Activated naive CD8-positive, alpha-beta T cell treated with anti-CD3 and anti-CD28 coated beads, Interleukin-2, amount 50 U/mL, for 24 hours (primary cell): ENCODE measurements around the gene PIK3CD.
A peak's percentile ranks its signal among the peaks of the same experiment; 100 is the strongest.
"Not testable (repeated sequence)": the region's sequence is repeated elsewhere in the genome, so short reads cannot be mapped to it uniquely, and the experiment has no call there.

Experiments used
- ATAC-seq: fragments of 150-1000 bp; cut with Tn5 transposase; one replicate; pipeline ENCODE4 v1.10.0; 2021
- DNase-seq: peaks from one replicate; pipeline ENCODE4 v3.0.0; 2021
- H3K27ac Mint-ChIP-seq: one replicate; pipeline ENCODE4 v1.8.0; 2021; ENCODE audit warnings: mild to moderate bottlenecking, mixed read lengths
- H3K27me3 Mint-ChIP-seq: one replicate; pipeline ENCODE4 v1.8.0; 2021; ENCODE audit warnings: mixed read lengths
- H3K36me3 Mint-ChIP-seq: one replicate; pipeline ENCODE4 v1.8.0; 2021; ENCODE audit warnings: low read depth, mixed read lengths
- H3K4me1 Mint-ChIP-seq: one replicate; pipeline ENCODE4 v1.8.0; 2021; ENCODE audit warnings: mixed read lengths
- H3K4me3 Mint-ChIP-seq: one replicate; pipeline ENCODE4 v1.8.0; 2021; ENCODE audit warnings: mild to moderate bottlenecking, moderate library complexity, mixed read lengths
- H3K9me3 Mint-ChIP-seq: one replicate; pipeline ENCODE4 v1.8.0; 2021; ENCODE audit warnings: mixed read lengths

PIK3CD gene

GRCh38 chr1:9655836-9656235, 4.3 kb downstream of the PIK3CD start:
- Mint-ChIP-seq H3K4me1 (peaks cover 82% of the 10 kb centered on the region), H3K36me3 (peaks cover 31% of the 10 kb centered on the region), H3K27ac (peak overlapping the region; percentile 99), H3K4me3 (peak overlapping the region; percentile 89), H3K27me3 (no peaks in the 10 kb centered on the region), H3K9me3 (no peaks in the 10 kb centered on the region)
- ATAC-seq (no peak), DNase-seq (no peak)

- Mint-ChIP-seq H3K4me3 (peak overlapping the region; percentile 48), H3K4me1 (peaks cover 87% of the 10 kb centered on the region), H3K27ac (peak overlapping the region; percentile 99), H3K9me3 (no peaks in the 10 kb centered on the region), H3K36me3 (peaks cover 35% of the 10 kb centered on the region), H3K27me3 (no peaks in the 10 kb centered on the region)
- DNase-seq (peak; percentile 57), ATAC-seq (peak; percentile 52)
Observed at GRCh38 chr1:9657521-9658032, 6.0 kb downstream of the PIK3CD start.

- Mint-ChIP-seq H3K9me3 (no peaks in the 10 kb centered on the region), H3K36me3 (peaks cover 39% of the 10 kb centered on the region), H3K4me3 (peak overlapping the region; percentile 48), H3K27me3 (no peaks in the 10 kb centered on the region), H3K4me1 (peaks cover 91% of the 10 kb centered on the region), H3K27ac (peak overlapping the region; percentile 99)
- ATAC-seq (peak; percentile 9), DNase-seq (peak; percentile 46)
Observed at GRCh38 chr1:9658199-9658598, 6.7 kb downstream of the PIK3CD start.

GRCh38 chr1:9659328-9659727, 7.8 kb downstream of the PIK3CD start:
- peak overlapping the region; percentile 89 for H3K27ac Mint-ChIP-seq
- peak overlapping the region; percentile 53 for H3K4me3 Mint-ChIP-seq
- peaks cover 83% of the 10 kb centered on the region for H3K4me1 Mint-ChIP-seq
- no peak for ATAC-seq
- no peaks in the 10 kb centered on the region for H3K9me3 Mint-ChIP-seq
- no peaks in the 10 kb centered on the region for H3K27me3 Mint-ChIP-seq
- no peak for DNase-seq
- H3K36me3 Mint-ChIP-seq = peaks cover 33% of the 10 kb centered on the region

- H3K4me1 Mint-ChIP-seq = peaks cover 78% of the 10 kb centered on the region
- no peaks in the 10 kb centered on the region for H3K9me3 Mint-ChIP-seq
- H3K4me3 Mint-ChIP-seq = no peak overlapping the region
- no peak for ATAC-seq
- H3K27me3 Mint-ChIP-seq = no peaks in the 10 kb centered on the region
- DNase-seq = no peak
- H3K36me3 Mint-ChIP-seq = peaks cover 48% of the 10 kb centered on the region
- H3K27ac Mint-ChIP-seq = peak overlapping the region; percentile 84
Observed at GRCh38 chr1:9663257-9663656, 11.7 kb downstream of the PIK3CD start.

- no peaks in the 10 kb centered on the region for H3K27me3 Mint-ChIP-seq
- peaks cover 79% of the 10 kb centered on the region for H3K4me1 Mint-ChIP-seq
- no peak for ATAC-seq
- H3K36me3 Mint-ChIP-seq = peaks cover 52% of the 10 kb centered on the region
- no peaks in the 10 kb centered on the region for H3K9me3 Mint-ChIP-seq
- H3K27ac Mint-ChIP-seq = peak overlapping the region; percentile 32
- no peak for DNase-seq
- no peak overlapping the region for H3K4me3 Mint-ChIP-seq
Observed at GRCh38 chr1:9665193-9665592, 13.7 kb downstream of the PIK3CD start.

- no peaks in the 10 kb centered on the region for H3K9me3 Mint-ChIP-seq
- ATAC-seq (no peak), DNase-seq (no peak)
- H3K4me3 Mint-ChIP-seq = no peak overlapping the region
- H3K27ac Mint-ChIP-seq = peak overlapping the region; percentile 95
- peaks cover 61% of the 10 kb centered on the region for H3K36me3 Mint-ChIP-seq
- peaks cover 82% of the 10 kb centered on the region for H3K4me1 Mint-ChIP-seq
- H3K27me3 Mint-ChIP-seq = no peaks in the 10 kb centered on the region
Observed at GRCh38 chr1:9668080-9668479, 16.5 kb downstream of the PIK3CD start.

GRCh38 chr1:9670085-9670484, 18.6 kb downstream of the PIK3CD start:
- Mint-ChIP-seq H3K27me3 (no peaks in the 10 kb centered on the region), H3K27ac (peak overlapping the region; percentile 95), H3K4me3 (peak overlapping the region; percentile 50), H3K36me3 (peaks cover 60% of the 10 kb centered on the region), H3K9me3 (no peaks in the 10 kb centered on the region), H3K4me1 (peaks cover 84% of the 10 kb centered on the region)
- DNase-seq (no peak), ATAC-seq (peak; percentile 83)

- Mint-ChIP-seq H3K4me3 (peak overlapping the region; percentile 49), H3K27ac (peak overlapping the region; percentile 95), H3K36me3 (peaks cover 67% of the 10 kb centered on the region), H3K27me3 (no peaks in the 10 kb centered on the region), H3K4me1 (peaks cover 80% of the 10 kb centered on the region), H3K9me3 (no peaks in the 10 kb centered on the region)
- ATAC-seq (peak; percentile 75), DNase-seq (no peak)
Observed at GRCh38 chr1:9671377-9672140, 20.0 kb downstream of the PIK3CD start.

GRCh38 chr1:9672444-9672843, 20.9 kb downstream of the PIK3CD start:
- no peaks in the 10 kb centered on the region for H3K9me3 Mint-ChIP-seq
- H3K27ac Mint-ChIP-seq = peak overlapping the region; percentile 79
- H3K27me3 Mint-ChIP-seq = no peaks in the 10 kb centered on the region
- peaks cover 80% of the 10 kb centered on the region for H3K4me1 Mint-ChIP-seq
- ATAC-seq (no peak), DNase-seq (no peak)
- peaks cover 68% of the 10 kb centered on the region for H3K36me3 Mint-ChIP-seq
- no peak overlapping the region for H3K4me3 Mint-ChIP-seq

GRCh38 chr1:9675393-9675792, 23.9 kb downstream of the PIK3CD start:
- peaks cover 62% of the 10 kb centered on the region for H3K36me3 Mint-ChIP-seq
- no peaks in the 10 kb centered on the region for H3K27me3 Mint-ChIP-seq
- no peak overlapping the region for H3K27ac Mint-ChIP-seq
- DNase-seq (no peak), ATAC-seq (no peak)
- peaks cover 68% of the 10 kb centered on the region for H3K4me1 Mint-ChIP-seq
- no peak overlapping the region for H3K4me3 Mint-ChIP-seq
- H3K9me3 Mint-ChIP-seq = no peaks in the 10 kb centered on the region

- H3K27ac Mint-ChIP-seq = peak overlapping the region; percentile 54
- peaks cover 66% of the 10 kb centered on the region for H3K4me1 Mint-ChIP-seq
- not testable (repeated sequence) for DNase-seq, ATAC-seq, H3K27me3 Mint-ChIP-seq, H3K9me3 Mint-ChIP-seq
- peaks cover 59% of the 10 kb centered on the region for H3K36me3 Mint-ChIP-seq
- peak overlapping the region; percentile 17 for H3K4me3 Mint-ChIP-seq
Observed at GRCh38 chr1:9676128-9676527, 24.6 kb downstream of the PIK3CD start.

GRCh38 chr1:9676815-9677393, 25.4 kb downstream of the PIK3CD start:
- ATAC-seq = peak; percentile 15
- DNase-seq = no peak
- H3K36me3 Mint-ChIP-seq = peaks cover 54% of the 10 kb centered on the region
- no peaks in the 10 kb centered on the region for H3K9me3 Mint-ChIP-seq
- no peak overlapping the region for H3K4me3 Mint-ChIP-seq
- no peaks in the 10 kb centered on the region for H3K27me3 Mint-ChIP-seq
- H3K4me1 Mint-ChIP-seq = peaks cover 60% of the 10 kb centered on the region
- H3K27ac Mint-ChIP-seq = peak overlapping the region; percentile 54

GRCh38 chr1:9680091-9680490, 28.6 kb downstream of the PIK3CD start:
- H3K27ac Mint-ChIP-seq = peak overlapping the region; percentile 62
- H3K9me3 Mint-ChIP-seq = no peaks in the 10 kb centered on the region
- H3K4me3 Mint-ChIP-seq = no peak overlapping the region
- peaks cover 56% of the 10 kb centered on the region for H3K4me1 Mint-ChIP-seq
- H3K36me3 Mint-ChIP-seq = peaks cover 43% of the 10 kb centered on the region
- H3K27me3 Mint-ChIP-seq = no peaks in the 10 kb centered on the region
- DNase-seq = no peak
- no peak for ATAC-seq

- Mint-ChIP-seq H3K9me3 (no peaks in the 10 kb centered on the region), H3K27ac (peak overlapping the region; percentile 70), H3K27me3 (no peaks in the 10 kb centered on the region), H3K4me3 (no peak overlapping the region), H3K4me1 (peaks cover 57% of the 10 kb centered on the region), H3K36me3 (peaks cover 44% of the 10 kb centered on the region)
- no peak for ATAC-seq
- no peak for DNase-seq
Observed at GRCh38 chr1:9680828-9681227, 29.3 kb downstream of the PIK3CD start.
